Muscle layer of duodenum (tissue), 2 donors: ENCODE results near the gene MTA3.

ENCODE experiments used
- H3K27ac ChIP-seq: one replicate; pipeline ENCODE4 v1.7.0; 2013; ENCODE audit warnings: mild to moderate bottlenecking, low read length
- H3K27me3 ChIP-seq: one replicate; pipeline ENCODE4 v1.7.0; 2013; ENCODE audit warnings: low read depth, mild to moderate bottlenecking, control low read depth, low read length
- H3K36me3 ChIP-seq, 2 donors: one replicate each; pipeline ENCODE4 v1.7.0; 2013; ENCODE audit warnings: low read length in 2 of 2, control low read depth in 1 of 2, mild to moderate bottlenecking in 1 of 2; ENCODE audit not compliant: insufficient read depth in 2 of 2, control insufficient read depth in 1 of 2
- H3K4me1 ChIP-seq, 2 donors: one replicate each; pipeline ENCODE4 v1.7.0; 2013; ENCODE audit warnings: low read length in 2 of 2, mild to moderate bottlenecking in 2 of 2, control low read depth in 1 of 2, moderate library complexity in 1 of 2; ENCODE audit not compliant: insufficient read depth in 2 of 2, control insufficient read depth in 1 of 2
- H3K4me3 ChIP-seq, 2 donors: one replicate each; pipeline ENCODE4 v1.7.0; 2013; ENCODE audit warnings: low read length in 2 of 2, low read depth in 1 of 2, mild to moderate bottlenecking in 1 of 2
- H3K9me3 ChIP-seq, 2 donors: one replicate each; pipeline ENCODE4 v1.7.0; 2013; ENCODE audit warnings: low read length in 2 of 2, control low read depth in 1 of 2, mild to moderate bottlenecking in 1 of 2; ENCODE audit not compliant: control insufficient read depth in 1 of 2
- donor health status: healthy.

The MTA3 gene

GRCh38 chr2:42792087-42792582 lies 223.7 kb downstream of the MTA3 start:
- Histone ChIP-seq H3K4me1 (peaks cover 4 to 17% of the 10 kb centered on the region in 2 donors), H3K9me3 (no peaks in the 10 kb centered on the region), H3K4me3 (peak overlapping the region; percentile 65 to 82), H3K36me3 (no peaks in the 10 kb centered on the region), H3K27me3 (no peaks in the 10 kb centered on the region), H3K27ac (peak overlapping the region; percentile 49)

GRCh38 chr2:42792583-42793333 lies 224.3 kb downstream of the MTA3 start, which contains the start of gene HAAO:
Gene HAAO, minus strand, starts transcription at chr2:42792583. Its CDS starts 47 bp downstream, at chr2:42792536.
- H3K4me1 ChIP-seq, result peaks cover 4 to 17% of the 10 kb centered on the region in 2 donors
- H3K27me3 ChIP-seq, result no peaks in the 10 kb centered on the region
- peak within 1 kb of the TSS; percentile 65 to 82 for H3K4me3 ChIP-seq
- H3K27ac ChIP-seq, result peak within 1 kb of the TSS; percentile 52
- H3K9me3 ChIP-seq, result no peaks in the 10 kb centered on the region
- H3K36me3 ChIP-seq, result no peaks in the 10 kb centered on the region

- Histone ChIP-seq H3K4me3 (peak overlapping the region; percentile 65 to 82), H3K27ac (peak overlapping the region; percentile 52), H3K27me3 (no peaks in the 10 kb centered on the region), H3K9me3 (no peaks in the 10 kb centered on the region), H3K4me1 (peaks cover 4 to 17% of the 10 kb centered on the region in 2 donors), H3K36me3 (no peaks in the 10 kb centered on the region)
Observed at GRCh38 chr2:42793334-42794270, 225.2 kb downstream of the MTA3 start.

- H3K27me3 ChIP-seq, result no peaks in the 10 kb centered on the region
- H3K27ac ChIP-seq, result no peak overlapping the region
- no peaks in the 10 kb centered on the region for H3K9me3 ChIP-seq
- H3K4me1 ChIP-seq, result peaks cover 4 to 17% of the 10 kb centered on the region in 2 donors
- H3K36me3 ChIP-seq, result no peaks in the 10 kb centered on the region
- peak overlapping the region in 1 of 2 donors; percentile 65 for H3K4me3 ChIP-seq
Observed at GRCh38 chr2:42794271-42795046, 226.0 kb downstream of the MTA3 start.

GRCh38 chr2:42795275-42795674 lies 226.8 kb downstream of the MTA3 start:
- no peaks in the 10 kb centered on the region for H3K36me3 ChIP-seq
- no peaks in the 10 kb centered on the region for H3K27me3 ChIP-seq
- H3K27ac ChIP-seq, result no peak overlapping the region
- H3K9me3 ChIP-seq, result no peaks in the 10 kb centered on the region
- H3K4me3 ChIP-seq, result no peak overlapping the region
- H3K4me1 ChIP-seq, result peaks cover 4 to 13% of the 10 kb centered on the region in 2 donors

- Histone ChIP-seq H3K9me3 (no peaks in the 10 kb centered on the region), H3K4me3 (no peak overlapping the region), H3K27me3 (no peaks in the 10 kb centered on the region), H3K36me3 (no peaks in the 10 kb centered on the region), H3K27ac (peak overlapping the region; percentile 19), H3K4me1 (peaks cover 4 to 13% of the 10 kb centered on the region in 2 donors)
Observed at GRCh38 chr2:42795841-42796301, 227.4 kb downstream of the MTA3 start.

GRCh38 chr2:42796427-42797248 lies 228.2 kb downstream of the MTA3 start:
- Histone ChIP-seq H3K9me3 (no peaks in the 10 kb centered on the region), H3K27ac (no peak overlapping the region), H3K4me1 (peaks cover 4 to 13% of the 10 kb centered on the region in 2 donors), H3K4me3 (no peak overlapping the region), H3K27me3 (no peaks in the 10 kb centered on the region), H3K36me3 (no peaks in the 10 kb centered on the region)

GRCh38 chr2:42797281-42797680 lies 228.8 kb downstream of the MTA3 start:
- no peaks in the 10 kb centered on the region for H3K27me3 ChIP-seq
- H3K36me3 ChIP-seq, result no peaks in the 10 kb centered on the region
- no peak overlapping the region for H3K4me3 ChIP-seq
- H3K9me3 ChIP-seq, result no peaks in the 10 kb centered on the region
- H3K4me1 ChIP-seq, result peaks cover 4 to 10% of the 10 kb centered on the region in 2 donors
- H3K27ac ChIP-seq, result no peak overlapping the region

- no peaks in the 10 kb centered on the region for H3K27me3 ChIP-seq
- H3K4me3 ChIP-seq, result no peak overlapping the region
- no peaks in the 10 kb centered on the region for H3K9me3 ChIP-seq
- H3K4me1 ChIP-seq, result peaks cover 4 to 10% of the 10 kb centered on the region in 2 donors
- no peak overlapping the region for H3K27ac ChIP-seq
- no peaks in the 10 kb centered on the region for H3K36me3 ChIP-seq
Observed at GRCh38 chr2:42799881-42800280, 231.4 kb downstream of the MTA3 start.

- no peak overlapping the region for H3K27ac ChIP-seq
Observed at GRCh38 chr2:42800461-42800962, 232.1 kb downstream of the MTA3 start.

More at GRCh38 chr2:42800461-42800962, 232.1 kb downstream of the MTA3 start:
- Histone ChIP-seq H3K4me1 (peaks cover 4 to 10% of the 10 kb centered on the region in 2 donors), H3K4me3 (no peak overlapping the region), H3K36me3 (no peaks in the 10 kb centered on the region), H3K9me3 (no peaks in the 10 kb centered on the region), H3K27me3 (no peaks in the 10 kb centered on the region)
